Stimulated activated CD8-positive, alpha-beta memory T cell treated with anti-CD3 and anti-CD28 coated beads, Interleukin-4, amount 100 ng/mL, for 24 hours (primary cell): ENCODE measurements around the gene RNF112.

Experiments
- DNase-seq: peaks from one replicate; pipeline ENCODE4 v3.0.0-alpha.2; 2020; ENCODE audit warnings: low read depth

RNF112 gene

GRCh38 chr17:19375732-19376131 is 35.3 kb upstream of the RNF112 start:
- no peak for DNase-seq

- DNase-seq: no peak
Observed at GRCh38 chr17:19376811-19377210, 34.2 kb upstream of the RNF112 start.

- peak; percentile 94 for DNase-seq
Observed at GRCh38 chr17:19377602-19378415, 33.2 kb upstream of the RNF112 start.

DNA sequence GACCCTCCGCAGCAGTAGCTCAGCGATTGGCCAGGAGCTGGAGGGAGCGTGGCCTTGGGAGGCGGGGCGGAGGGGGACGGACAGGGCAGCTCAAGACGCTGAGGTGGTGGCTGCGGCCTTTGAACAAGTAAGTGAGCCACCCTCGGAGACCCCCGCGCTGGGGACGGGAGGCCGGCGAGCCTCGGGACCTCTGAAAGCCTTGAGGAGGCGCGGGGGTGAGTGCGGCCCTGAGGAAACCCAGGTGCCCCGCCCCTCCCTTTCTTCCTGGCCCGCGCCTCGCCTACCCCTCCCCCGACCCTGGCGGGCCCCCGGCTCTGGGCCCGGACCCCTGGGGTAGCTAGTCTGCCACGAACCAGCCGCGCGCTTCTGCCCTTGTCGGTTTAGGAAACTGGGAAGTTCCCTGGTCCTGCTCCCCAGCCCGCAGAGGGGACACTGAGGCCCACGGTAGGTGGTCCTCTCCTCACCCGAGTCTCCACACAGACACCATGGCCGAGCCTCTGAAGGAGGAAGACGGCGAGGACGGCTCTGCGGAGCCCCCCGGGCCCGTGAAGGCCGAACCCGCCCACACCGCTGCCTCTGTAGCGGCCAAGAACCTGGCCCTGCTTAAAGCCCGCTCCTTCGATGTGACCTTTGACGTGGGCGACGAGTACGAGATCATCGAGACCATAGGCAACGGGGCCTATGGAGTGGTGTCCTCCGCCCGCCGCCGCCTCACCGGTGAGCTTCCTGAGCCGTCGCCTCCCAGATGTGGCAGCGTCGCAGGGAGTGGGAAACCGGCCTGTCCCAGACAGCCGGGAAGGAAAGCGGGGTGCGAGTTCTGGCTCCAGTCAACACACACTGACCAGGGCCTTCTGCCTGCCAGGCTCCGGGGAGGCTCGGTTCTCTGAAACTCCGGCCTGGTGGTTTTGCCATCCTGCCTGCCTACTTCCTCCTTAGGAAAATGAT is 32.3 kb upstream of the RNF112 start, which contains the start of gene MAPK7:
Gene MAPK7 (plus strand): TSS at position 83 of the 945 bp plus-strand sequence. CDS start 403 bp downstream, at position 486.
- DNase-seq: no peak

- DNase-seq: no peak
Observed at GRCh38 chr17:19379361-19380065, 31.5 kb upstream of the RNF112 start.

- no peak for DNase-seq
Observed at GRCh38 chr17:19380481-19381301, 30.3 kb upstream of the RNF112 start.

GRCh38 chr17:19381361-19381740 is 29.7 kb upstream of the RNF112 start:
- no peak for DNase-seq

DNA sequence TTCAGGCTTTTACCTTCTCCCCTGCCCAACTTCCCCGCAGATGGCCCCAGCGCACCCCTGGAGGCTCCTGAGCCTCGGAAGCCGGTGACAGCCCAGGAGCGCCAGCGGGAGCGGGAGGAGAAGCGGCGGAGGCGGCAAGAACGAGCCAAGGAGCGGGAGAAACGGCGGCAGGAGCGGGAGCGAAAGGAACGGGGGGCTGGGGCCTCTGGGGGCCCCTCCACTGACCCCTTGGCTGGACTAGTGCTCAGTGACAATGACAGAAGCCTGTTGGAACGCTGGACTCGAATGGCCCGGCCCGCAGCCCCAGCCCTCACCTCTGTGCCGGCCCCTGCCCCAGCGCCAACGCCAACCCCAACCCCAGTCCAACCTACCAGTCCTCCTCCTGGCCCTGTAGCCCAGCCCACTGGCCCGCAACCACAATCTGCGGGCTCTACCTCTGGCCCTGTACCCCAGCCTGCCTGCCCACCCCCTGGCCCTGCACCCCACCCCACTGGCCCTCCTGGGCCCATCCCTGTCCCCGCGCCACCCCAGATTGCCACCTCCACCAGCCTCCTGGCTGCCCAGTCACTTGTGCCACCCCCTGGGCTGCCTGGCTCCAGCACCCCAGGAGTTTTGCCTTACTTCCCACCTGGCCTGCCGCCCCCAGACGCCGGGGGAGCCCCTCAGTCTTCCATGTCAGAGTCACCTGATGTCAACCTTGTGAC is 29.1 kb upstream of the RNF112 start:
- DNase-seq: no peak

DNA sequence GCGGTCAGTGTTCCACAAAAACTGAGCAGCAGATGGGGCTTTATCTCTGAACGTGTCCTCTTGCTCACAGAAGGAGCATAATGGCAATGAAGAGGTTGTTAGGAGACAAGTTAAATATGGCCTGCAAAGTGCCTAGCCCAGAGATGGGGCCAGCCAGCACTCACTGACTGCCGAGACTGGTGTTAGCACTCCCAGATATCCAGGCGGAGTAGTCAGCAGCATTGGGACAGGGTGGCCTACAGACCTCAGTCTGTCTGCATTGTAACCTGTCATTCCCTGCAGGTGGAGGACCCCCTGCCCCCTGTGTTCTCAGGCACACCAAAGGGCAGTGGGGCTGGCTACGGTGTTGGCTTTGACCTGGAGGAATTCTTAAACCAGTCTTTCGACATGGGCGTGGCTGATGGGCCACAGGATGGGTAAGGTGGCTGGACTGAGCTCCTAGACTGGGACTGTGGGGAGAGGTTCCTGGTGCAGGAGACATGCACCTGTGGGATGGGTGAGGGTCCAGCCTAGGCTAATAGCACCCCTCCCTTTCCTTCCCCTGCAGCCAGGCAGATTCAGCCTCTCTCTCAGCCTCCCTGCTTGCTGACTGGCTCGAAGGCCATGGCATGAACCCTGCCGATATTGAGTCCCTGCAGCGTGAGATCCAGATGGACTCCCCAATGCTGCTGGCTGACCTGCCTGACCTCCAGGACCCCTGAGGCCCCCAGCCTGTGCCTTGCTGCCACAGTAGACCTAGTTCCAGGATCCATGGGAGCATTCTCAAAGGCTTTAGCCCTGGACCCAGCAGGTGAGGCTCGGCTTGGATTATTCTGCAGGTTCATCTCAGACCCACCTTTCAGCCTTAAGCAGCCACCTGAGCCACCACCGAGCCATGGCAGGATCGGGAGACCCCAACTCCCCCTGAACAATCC is 28.2 kb upstream of the RNF112 start:
- no peak for DNase-seq

DNA sequence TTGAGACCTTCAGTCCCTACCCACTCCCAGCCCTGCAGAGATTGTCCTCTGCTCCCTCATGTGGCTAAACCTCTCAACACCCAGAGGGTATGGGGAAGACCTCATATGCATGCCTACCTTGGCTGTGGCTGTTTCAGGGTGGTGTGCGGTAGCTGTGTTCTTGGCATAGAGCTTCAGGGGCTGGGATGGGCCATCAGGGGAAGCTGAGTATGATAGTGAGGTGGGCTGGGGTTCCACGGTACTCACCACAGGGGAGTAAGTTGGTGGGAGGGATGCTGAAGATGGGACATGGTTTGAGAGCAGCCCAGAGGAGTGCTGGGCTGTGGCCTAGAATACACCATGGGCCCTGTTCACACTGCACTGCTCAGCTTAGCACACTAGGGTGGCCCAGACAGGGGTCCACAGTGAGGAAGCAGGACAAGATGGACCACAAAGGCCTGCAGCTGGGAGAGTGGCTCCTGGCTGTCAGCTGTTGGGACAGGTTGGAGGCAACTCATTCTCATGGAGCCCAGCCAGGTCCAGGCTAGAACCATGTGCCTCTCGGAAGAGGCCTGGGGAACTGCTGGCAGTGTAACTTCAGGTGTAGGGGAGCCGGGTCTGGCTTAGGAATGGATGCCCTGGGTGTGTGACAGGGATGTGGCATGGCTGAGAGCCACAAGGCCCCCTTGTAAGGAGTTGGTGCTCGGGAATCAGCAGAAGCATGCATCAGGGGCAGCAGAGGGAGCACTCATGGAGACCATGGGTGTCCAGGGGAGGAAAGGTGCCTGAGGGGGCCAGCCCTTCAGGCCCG is 27.2 kb upstream of the RNF112 start:
- DNase-seq: no peak

DNA sequence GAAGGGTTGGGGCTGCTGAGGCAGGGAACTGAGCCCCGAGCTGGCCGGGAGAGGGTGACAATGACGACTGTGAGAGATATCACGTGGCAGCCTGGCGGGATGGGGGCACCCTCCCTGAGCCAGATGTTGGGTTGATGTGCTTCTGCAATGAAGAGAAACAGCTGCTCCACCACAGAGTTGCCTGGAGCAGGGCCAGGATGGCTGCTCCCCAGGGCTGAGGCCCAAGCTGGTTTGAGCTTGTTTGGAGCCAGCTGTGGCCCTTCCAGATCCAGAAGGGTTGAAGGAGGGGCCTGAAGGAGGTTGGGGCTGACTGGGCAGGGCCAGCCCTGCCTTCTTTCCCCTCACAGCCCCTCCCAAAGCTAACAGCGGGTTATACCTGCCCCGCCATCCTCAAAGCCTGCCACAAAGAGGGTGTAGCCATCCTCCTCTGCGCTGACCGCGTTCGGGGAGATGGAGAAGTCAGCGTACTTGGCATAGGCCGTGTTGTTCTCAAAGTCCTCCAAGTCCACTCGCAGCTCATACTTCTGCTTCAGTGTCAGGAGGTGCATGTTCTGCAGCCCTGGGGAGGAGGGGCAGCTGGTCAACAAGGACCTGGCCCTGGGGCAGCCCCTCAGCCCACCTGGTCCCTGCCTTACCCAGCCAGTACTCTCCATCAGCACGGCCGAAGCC is 26.2 kb upstream of the RNF112 start:
- no peak for DNase-seq

GRCh38 chr17:19385521-19385983 is 25.5 kb upstream of the RNF112 start:
- no peak for DNase-seq

DNA sequence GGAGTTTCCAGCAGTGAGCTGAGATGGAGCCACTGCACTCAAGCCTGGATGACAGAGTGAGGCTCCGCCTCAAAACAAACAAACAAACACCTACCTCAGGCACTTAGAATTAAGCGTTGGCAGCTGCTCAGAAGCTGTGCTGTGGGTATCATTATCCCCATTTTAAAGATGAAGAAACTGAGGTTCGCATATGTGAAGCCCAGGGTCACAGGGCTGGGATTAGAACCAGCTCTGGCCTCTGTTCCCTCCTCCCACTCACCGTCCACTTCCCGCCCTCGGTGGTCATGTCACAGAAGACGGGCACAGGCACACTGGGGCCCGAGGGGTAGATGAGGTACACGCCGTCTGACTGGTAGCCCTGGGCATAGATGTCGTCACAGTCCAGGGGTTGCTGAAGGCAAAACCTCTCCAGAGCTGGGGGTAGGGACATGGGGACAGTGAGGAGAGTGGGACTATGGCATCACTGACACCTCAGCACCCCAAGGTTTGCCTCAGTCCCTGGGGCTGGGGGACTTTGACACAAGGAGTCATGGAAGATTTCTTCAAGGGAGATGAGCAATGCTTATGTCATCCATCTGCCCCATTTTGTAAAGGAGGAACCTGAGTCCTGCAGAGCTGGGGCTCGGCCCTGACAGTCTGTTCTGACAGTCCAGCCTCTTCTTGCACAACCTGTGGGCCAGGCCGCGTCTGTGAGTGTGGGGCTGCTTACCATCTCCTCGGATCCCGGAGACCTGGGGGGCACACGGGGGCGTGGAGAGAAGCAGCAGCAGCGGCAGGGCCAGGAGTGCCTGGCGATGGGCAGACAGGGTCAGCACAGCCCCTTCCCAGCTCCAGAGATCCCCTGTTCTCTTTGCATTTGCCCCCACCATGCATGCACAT is 24.7 kb upstream of the RNF112 start:
- no peak for DNase-seq

GRCh38 chr17:19386974-19387920 is 23.8 kb upstream of the RNF112 start, which contains the start of gene MFAP4:
TSS of gene MFAP4 (minus strand) at chr17:19387190. CDS start at chr17:19387155, 35 bp downstream.
- DNase-seq: no peak

DNA sequence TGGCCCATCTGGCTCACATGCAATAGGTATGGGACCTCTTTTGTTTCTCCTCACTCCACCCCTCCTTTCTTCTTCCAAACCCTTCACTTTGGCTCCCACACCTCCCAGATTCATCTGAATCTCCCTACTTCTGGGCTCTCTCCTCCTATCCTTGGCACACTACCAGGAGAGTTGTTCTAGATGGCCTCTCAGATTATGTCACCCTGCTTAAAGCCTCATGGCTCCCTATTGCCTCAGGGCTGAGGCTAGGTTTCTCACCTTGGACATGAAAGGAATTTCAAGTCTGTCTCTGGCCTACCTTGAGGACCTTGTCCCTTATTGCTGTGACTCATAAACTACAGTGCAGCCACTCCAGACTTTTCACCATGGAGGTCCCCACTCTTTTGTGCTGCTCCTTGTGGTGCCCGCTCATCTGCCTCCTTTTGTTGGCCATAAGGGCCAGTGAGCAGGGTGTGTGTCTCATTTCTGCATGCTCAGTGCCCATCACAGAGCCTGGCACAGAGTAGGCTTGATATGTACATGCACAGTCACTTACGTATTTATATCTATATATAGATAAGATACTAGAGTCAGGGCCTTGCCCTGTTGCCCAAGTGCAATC is 23.0 kb upstream of the RNF112 start:
- no peak for DNase-seq
